SKM-1 treated with dmso at 0.1 percent for 144 hours (cell line): ENCODE data around the gene CCDC179.

Source experiments
- DNase-seq: peaks from one replicate; lab custom pipeline; 2025; ENCODE audit not compliant: unreplicated experiment; lab: John Stamatoyannopoulos, UW

CCDC179 gene

GRCh38 chr11:22808571-22809197 is 51.6 kb downstream of the CCDC179 start:
- DNase-seq = no peak

GRCh38 chr11:22807855-22808570 is 52.3 kb downstream of the CCDC179 start:
- DNase-seq = no peak

DNA sequence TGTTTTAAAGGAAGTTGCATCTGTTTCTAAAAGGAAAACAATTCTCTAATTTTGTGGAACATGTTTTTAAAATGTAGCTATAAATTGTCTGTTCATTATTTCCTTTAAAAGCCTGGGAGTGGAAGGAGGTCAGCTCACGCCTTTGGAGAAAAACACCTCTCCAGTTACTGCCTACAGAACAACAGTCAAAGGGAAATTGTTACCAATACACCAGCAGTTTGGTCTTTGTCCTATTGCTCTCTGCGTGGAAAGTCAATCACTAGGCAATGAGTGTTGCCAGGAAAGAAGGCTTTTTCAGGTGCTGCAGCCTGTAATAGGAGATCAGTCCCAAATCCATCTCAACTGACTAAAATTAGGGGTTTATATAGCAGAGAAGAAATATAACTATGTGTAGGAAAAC is 52.9 kb downstream of the CCDC179 start:
- DNase-seq = no peak

GRCh38 chr11:22802861-22803260 is 57.4 kb downstream of the CCDC179 start:
- no peak for DNase-seq

GRCh38 chr11:22800482-22800881 is 59.8 kb downstream of the CCDC179 start:
- DNase-seq = no peak

DNA sequence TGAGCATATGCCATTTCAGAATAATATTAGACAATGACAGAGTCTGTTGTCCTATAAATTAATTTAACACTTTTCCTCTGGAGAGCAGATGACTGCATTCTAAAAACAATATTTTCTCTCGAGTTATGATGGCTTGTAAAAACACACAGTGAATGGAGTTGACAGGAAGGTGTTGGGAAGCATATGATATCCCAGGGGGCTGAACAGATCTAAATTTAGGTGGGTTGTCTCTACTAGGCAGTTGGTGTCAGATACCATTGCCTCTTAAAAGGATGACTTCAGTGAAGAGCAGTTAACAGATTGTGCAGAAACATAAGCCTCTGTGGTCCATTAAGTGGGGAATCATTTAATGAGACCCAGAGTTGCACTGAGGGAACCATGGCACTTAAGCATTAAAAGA is 61.4 kb downstream of the CCDC179 start:
- no peak for DNase-seq

GRCh38 chr11:22797047-22797446 is 63.2 kb downstream of the CCDC179 start:
- no peak for DNase-seq
